Measurements from ENCODE around the gene LAPTM5.

DNA sequence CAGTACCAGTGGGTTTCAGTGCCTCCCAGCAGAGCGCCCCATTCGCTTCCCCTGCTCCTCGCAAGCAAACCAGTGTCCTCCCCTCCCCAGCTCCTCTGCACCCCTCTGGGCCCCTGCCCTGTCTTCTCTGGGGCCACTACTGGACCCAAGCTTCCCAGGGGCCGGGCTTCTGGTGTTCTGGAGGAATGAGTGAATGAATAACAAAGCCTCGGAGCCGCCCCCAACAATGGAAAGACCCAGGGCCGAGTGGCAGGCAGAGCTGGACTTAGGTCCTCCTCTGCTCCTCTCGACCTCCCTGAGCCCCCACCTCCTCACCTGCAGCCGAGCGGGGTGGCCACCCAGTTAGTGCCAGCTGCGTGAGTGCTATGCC, 71.8 kb downstream of the LAPTM5 start:
- TF ChIP-seq, protein P1, sequence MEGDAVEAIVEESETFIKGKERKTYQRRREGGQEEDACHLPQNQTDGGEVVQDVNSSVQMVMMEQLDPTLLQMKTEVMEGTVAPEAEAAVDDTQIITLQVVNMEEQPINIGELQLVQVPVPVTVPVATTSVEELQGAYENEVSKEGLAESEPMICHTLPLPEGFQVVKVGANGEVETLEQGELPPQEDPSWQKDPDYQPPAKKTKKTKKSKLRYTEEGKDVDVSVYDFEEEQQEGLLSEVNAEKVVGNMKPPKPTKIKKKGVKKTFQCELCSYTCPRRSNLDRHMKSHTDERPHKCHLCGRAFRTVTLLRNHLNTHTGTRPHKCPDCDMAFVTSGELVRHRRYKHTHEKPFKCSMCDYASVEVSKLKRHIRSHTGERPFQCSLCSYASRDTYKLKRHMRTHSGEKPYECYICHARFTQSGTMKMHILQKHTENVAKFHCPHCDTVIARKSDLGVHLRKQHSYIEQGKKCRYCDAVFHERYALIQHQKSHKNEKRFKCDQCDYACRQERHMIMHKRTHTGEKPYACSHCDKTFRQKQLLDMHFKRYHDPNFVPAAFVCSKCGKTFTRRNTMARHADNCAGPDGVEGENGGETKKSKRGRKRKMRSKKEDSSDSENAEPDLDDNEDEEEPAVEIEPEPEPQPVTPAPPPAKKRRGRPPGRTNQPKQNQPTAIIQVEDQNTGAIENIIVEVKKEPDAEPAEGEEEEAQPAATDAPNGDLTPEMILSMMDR (IDR thresholded peaks at IDR 0.05 in 4 of 5, conservative IDR thresholded peaks at IDR 0.05 in 1 of 5): no peak
- TF ChIP-seq POLR2A (IDR thresholded peaks at IDR 0.05): no peak

Measured in gastrocnemius medialis (tissue), 4 donors.